Measurements from ENCODE around the gene SAMSN1.
"Not testable (repeated sequence)": the region's sequence is repeated elsewhere in the genome, so short reads cannot be mapped to it uniquely, and the experiment has no call there.

SAMSN1 gene

DNA sequence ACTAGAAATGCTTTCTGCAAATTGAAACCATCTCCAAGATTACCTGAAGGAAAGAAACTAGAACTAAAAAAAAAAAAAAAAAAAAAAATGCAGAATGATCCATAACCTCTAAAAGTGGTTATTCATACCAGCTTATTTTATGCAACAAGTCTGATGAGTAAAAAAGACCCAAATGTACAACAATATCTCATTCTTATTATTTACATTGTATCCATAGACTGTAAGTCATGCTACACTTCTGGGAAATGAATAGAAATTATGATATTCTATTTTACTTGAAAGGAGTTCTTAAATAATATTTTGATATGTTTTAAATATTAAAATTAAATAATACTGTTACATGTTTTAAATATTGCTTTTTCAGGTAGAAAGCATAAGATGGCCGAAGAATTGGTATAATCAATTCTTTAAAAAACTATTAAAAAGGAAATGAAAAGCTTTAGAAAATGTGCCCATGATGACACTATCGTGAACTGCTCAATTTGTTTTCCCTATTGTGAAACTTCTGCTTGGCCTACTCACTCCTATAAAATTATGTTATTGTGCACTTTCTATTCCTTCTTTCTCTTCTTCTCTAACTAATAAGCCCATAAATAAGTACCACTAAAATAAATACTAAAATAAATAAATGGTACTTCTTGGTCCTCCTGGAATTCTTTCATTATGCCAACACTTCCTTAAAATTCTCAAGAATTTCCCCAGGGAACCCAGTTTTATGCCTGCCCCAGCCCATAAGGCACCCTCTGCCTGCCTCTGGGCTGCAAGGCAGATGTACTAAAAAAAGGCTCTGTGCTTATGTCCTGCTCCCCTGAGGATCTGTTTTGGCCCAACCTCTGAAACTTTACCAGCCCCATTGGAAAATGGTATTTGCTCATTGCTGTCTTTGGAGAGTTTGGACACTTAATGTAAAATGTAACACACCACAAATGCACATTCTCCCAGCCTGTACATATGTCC lies 18.1 kb downstream of the SAMSN1 start:
- DNase-seq (ENCODE audit: low spot score) = no peak

DNA sequence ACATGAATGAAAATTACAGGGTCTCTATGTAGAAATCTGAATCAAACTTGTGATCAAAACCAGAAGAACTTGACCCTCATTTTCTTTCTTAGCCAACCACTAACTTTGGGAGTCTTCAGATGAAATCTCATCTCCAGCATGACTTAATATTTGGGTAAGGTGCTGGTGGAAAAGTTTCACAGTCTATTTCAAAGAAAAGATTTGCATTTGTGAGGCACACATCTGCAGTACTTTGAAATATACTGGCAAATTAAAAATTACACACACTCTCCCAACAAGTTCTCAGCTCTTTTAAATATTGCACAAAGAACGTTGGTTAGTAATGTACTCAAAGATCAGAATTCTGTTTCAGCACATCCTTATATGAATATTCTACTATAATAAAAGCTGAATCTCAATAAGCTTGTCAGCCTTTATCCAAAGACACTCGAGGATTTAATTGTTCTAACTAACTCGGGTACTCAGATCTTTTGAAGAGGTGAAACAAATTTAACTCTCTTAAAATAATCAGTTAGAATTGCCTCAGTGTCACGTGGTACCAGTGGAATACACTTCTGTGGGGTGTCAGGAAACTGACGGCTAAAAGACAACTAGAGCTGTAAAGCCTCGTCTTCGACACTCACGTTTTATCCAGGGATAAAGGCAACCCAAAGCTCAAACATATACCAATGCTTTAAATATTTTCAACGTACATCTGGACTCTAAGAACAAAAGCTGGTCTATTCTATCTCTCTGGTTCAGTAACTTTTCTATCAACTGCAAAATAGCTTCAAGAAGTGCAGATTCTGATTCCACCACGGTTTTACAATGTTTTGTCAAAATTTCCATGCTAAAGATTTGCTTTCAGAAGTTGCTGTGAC lies 19.0 kb downstream of the SAMSN1 start:
- DNase-seq (ENCODE audit: low spot score) = no peak

DNA sequence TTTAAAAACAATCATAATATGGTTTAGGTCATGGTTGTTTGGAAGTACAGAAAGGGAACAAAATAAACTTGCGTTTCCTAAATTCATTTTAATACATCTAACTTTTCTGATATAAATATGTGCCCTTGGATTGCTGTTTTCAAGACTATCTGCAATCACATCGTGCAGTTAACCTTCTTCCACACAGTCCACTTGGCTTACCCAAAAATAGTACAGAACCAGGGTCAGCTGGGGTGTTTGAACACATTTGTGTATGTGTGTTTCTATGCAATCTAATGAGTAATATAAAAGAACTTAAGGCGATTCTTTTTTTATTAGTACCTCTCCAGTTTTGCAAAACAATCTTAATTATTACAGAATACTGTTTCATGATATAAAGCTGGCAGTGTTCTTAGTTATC lies 19.9 kb downstream of the SAMSN1 start:
- no peak for DNase-seq (ENCODE audit: low spot score)

DNA sequence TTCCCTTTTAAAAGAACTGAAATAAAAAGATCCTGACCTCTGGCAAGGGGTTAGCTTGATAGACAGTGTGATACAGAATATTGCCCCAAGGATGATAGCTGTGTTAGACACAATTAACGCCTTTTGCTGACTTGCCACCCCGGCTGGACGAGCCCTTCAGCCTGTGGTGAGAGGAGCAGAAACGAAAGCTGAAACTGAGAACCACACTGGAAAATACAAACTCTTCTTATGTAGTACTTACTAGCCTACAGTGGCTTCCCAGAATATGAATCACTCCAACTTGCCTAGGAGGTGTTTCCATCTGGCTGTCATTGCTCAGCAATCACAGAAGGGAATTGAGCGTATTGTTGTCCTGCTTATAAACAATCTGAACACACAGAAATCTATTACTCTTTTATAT lies 22.9 kb downstream of the SAMSN1 start:
- no peak for DNase-seq (ENCODE audit: low spot score)

DNA sequence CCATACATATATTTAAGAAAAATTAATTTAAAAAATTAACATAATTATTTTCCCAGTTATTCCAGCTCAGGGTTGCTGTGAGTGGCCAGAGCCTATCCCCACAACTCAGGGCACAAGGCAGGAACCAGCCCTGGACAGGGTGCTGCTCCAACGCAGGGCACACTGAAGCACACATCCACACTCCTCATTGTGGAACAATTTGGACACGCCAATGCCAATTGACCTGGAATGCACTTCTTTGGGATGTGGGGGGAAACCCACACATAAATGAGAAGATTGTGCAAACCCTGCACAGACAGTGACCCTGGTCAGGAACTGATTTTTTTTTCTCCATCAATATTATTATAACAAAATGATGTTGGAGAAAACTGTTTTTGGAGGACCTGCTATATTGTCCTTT lies 23.4 kb downstream of the SAMSN1 start:
- no peak for DNase-seq (ENCODE audit: low spot score)

DNA sequence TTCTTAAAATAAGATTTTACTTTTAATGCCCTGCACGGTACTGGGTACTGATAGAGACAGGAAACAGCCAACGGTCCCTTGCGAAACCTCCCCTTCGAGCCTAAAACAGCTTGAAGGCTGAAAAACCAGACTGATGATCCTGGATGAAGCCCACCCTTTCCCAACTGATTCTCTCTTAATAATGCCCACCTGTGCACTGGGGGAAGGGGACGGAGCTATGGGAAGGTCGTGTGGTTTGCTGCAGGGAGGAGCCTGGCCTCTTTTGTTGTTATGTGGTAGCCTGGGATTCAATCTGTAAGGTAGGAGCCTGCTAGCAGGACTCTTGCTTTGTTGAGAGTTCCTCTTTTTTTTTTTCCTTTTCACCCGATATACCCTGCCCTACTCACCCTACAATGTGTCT lies 25.6 kb downstream of the SAMSN1 start:
- no peak for DNase-seq (ENCODE audit: low spot score)

DNA sequence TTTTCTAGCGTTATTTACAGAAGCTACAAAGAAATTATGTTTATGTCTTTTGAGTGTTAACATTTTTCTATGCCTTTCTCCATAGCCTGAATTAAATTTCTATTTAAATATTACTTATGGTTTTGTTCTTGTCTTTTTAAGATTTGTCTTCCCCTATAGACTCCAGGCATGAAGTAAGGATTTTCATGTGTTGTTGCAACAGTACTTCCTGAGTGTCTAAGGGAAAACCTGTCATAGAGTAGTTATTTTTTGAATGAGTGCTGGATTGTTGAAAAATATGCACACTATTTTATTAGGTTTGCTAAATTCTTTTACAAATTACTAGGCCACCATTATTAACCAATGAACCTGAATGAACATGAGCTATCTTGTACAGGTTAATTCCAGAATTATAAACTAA lies 27.1 kb downstream of the SAMSN1 start:
- no peak for DNase-seq (ENCODE audit: low spot score)

DNA sequence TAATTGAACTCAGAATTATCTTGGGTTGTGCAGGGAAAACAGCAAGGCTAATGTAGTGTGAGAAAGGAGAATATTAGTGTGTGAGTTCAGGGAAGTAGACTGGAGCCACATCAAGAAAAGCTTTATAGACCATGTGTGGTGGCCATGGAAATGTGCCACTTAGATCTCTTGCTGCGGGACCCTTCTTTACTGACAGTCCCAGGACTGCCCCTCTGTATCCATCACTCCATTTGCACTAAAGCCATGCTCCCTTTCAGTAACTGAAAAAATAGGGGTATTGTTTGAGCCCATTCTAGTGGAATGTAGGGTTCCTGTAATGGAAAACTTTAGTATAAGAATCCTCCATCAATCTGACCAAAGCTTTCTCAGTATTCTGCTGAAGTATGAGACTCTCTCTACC lies 32.3 kb downstream of the SAMSN1 start:
- DNase-seq (ENCODE audit: low spot score) = no peak

DNA sequence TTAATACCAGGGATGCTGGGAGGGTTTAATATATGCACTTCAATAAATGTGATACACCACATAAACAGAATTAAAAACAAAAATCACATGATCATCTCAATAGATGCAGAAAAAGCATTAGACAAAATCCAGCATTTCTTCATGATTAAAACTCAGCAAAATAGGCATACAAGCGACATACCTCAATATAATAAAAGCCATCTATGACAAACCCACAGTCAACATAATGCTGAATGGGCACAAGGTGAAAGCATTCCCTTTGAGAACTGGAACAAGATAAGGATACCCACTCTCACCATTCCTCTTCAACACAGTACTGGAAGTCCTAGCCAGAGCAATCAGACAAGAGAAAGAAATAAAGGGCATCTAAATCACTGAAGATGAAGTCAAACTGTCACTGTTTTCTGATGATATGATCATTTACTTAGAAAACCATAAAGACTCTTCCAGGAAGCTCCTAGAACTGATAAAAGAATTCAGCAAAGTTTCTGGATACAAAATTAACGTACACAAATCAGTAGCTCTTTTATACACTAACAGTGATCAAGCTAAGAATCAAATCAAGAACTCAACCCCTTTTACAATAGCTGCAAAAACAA lies 39.2 kb downstream of the SAMSN1 start:
- not testable (repeated sequence) for DNase-seq (ENCODE audit: low spot score)

DNA sequence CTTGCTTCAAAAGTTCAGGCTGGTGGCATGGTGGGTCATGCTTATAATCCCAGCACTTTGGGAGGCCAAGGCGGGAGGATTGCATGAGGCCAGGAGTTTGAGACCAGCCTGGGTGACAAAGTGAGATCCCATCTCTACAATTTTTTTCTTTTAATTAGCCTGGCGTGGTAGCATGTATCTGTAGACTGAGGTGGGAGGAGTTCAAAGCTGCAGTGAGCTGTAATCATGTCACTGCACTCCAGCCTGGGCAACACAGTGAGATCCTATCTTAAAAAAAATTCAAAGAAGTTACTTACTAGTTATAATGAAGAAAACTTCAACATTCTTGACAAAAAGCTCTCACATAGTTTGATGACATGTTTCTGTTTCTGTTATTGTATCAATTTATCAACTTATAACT lies 45.2 kb downstream of the SAMSN1 start:
- no peak for DNase-seq (ENCODE audit: low spot score)

DNA sequence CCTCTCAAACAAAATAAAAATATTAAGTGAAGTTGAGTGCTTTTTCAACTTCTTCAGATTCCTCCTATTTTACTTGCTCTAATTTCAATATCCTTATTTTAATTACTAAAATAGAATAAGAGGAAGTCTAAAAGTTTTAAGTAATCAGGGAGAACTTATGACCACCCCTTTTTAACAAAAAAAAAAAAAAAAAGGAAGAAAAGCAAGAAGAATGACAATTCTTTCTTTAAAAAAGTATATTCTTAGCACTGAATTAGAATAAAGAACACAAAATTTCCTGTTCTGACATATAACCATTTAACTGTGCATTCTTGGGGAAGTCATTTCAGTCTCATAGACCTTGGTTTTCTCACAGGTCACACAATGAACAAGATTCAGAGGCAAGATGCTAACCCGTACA lies 46.8 kb downstream of the SAMSN1 start:
- DNase-seq (ENCODE audit: low spot score) = no peak

DNA sequence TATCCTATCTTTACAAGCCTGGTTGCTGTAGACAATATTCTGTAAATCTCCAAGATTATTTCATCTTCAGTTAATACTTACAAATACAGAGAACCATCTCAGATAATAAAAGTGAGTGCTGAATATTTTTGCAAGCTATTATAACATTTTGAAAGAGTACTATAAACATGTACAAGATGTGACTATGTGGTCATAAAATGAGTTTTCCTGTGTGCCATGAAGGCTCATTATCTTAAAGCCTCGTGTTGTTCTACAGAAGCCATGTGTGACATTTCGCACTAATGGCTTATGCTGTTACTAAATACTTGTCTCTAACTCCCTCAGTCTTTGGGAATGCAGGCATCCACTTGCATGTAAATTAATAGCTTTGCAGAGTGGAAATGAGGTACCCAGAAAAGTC lies 48.3 kb downstream of the SAMSN1 start:
- DNase-seq (ENCODE audit: low spot score) = no peak

DNA sequence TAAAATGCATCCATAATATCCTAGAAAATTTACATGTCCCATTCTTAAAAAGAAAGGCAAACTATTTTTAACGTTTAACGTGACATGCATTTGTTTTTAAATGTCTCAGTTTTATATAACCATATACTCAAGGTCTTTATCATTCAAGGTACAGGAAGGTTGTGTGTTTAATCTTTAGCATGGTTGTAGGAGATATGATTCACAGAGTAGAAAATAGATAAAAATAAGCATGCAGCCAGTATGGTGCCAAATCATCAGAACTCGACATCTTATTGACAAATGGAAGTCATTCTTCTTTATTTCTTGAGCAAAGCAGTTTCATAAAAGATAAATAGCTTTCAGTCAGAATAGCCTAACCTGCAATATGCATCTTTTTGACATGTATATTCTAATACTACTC lies 51.0 kb downstream of the SAMSN1 start:
- no peak for DNase-seq (ENCODE audit: low spot score)

DNA sequence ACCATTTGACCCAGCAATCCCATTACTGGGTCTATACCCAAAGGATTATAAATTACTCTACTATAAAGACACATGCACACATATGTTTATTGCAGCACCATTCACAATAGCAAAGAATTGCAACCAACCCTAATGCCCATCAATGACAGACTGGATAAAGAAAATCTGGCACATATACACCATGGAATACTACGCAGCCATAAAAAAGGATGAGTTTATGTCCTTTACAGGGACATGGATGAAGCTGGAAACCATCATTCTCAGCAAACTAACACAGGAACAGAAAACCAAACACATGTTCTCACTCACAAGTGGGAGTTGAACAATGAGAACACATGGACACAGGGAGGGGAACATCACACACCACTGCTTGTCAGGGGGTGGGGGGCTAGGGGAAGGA lies 51.9 kb downstream of the SAMSN1 start:
- not testable (repeated sequence) for DNase-seq (ENCODE audit: low spot score)

DNA sequence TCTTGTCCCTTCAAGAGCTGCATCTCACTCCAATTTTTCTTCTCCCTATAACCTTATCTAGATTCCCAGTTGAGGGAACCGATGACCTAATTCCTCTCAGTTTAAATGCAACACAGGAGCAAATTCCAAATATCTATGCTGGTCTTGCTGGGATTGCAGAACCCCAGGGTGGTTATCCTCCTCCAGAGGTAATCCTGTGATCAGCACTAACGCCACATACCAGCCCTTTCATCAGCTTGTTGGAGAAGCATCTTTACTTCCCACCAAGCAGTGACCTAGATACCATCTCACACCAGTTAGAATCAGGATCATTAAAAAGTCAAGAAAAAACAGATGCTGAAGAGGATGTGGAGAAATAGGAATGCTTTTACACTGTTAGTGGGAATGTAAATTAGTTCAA lies 52.4 kb downstream of the SAMSN1 start:
- no peak for DNase-seq (ENCODE audit: low spot score)

DNA sequence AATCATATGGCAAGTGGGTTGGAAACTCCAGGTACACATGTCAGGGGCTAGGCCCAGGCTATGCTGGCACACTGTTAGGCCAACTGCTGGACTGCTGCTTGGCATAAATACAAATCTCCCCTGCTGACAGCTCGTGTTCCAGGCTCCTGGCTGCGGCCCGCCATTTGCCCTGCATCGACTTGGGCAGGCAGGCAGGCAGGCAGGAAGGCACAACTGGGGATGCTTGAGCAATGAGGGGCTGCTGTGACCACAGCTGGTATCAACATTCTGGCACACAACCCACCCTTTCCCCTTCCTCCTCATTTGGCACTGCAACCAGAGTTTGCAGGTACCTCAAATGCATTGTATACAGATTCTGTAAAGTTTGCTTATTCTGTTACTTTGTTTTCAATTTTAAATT lies 53.2 kb downstream of the SAMSN1 start:
- DNase-seq (ENCODE audit: low spot score) = no peak

DNA sequence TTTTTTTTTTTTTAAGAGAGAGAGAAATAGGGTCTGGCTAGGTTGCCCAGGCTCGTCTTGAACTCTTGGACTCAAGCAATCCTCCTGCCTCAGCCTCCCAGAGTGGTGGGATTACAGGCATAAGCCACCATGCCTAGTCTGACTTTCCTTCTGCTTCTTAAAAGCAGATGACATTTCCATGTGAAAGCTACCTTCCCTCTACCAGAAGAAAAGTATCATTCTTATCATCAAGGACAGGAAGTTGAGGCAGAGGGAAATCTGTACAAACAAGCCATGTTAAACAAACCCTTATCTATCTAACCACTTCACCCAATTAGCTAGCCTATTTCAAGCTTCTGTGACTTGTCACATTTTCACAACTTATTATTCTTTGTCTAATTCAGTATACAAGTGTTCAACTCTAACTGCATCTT lies 54.8 kb downstream of the SAMSN1 start:
- no peak for DNase-seq (ENCODE audit: low spot score)

DNA sequence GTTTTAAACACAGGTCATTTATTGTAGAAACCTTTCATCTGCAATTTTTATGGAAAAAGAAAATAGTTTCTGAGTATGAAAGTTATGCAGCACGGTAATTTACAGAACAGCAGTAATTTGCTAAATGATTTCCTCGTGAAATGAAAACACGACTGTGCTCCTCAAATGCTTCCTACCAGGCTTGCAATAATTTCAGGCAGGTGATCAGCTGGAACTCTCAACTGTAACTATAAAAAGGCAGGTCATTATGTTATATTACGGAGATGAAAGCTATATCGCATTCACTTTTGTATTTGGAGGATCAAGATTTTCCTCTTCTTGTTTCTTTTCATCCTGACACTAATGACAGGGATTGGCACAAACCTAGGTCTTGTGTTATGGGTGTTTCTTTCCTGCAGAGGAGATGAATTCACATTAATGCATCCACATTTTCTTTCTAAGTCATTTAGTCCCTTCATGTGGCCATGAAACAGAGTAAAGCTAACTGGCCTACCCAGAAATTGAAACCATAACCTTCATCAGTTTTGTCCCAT lies 57.4 kb downstream of the SAMSN1 start:
- DNase-seq (ENCODE audit: low spot score) = no peak

DNA sequence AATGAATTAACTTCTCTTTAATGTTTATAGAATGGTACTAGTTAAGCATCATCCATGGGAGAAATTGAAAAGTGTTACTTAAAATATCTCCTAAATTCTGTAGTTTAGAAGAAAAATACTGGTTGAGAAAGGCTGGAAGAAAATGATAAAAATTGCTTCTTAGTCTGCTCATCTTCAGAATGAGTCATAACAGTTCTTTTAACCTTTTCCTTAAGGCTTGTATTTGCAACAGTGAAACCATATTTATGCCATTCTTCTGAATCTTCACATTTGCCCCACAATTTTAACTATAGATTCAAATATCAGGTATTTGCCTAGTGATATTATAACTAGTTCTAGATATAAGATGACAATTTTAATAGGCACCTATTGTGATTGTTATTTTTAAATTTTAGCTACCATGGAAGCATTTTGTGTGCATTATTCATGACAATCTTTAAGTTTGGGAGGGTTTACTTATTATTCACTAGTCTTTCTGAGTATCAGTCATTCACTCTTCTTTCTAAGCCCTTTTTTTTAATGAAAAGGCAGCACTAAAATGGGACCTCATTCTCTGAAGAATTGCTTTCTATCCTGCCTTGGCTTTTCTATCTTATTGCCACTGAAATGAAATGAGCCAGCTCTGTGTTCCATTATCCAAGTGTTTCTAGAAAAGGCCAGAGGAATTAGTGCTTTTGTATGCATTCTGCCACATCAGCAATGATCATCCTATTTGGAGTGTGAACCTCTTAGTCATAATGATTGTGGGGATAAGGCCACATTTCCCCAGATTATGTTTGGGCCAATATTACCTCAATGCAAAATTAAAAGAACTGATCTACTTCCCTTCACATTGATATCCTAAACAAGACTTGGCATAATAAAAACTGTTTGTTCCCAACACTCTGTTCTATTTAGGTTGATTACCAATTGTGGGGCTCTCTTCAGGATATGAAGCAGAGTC lies 58.4 kb downstream of the SAMSN1 start:
- no peak for DNase-seq (ENCODE audit: low spot score)

DNA sequence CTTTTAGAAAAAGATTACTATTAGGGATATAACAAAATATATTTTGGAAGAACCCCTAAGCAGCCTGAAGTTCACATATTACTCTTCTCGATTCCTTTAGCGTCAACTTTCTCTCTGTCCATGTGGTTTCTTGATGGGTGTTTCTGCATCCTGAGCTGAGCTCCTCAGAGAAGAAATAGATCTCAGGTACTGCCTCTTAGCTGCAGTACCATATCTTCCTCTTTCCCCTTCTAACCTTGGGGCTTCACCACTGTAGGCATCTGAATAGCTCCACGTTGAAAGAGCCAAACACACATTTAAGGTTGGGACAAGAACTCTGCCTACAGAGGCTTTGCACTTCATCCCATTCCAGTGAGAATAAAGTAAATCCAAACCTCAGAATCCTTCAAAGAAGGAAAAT lies 59.2 kb downstream of the SAMSN1 start:
- no peak for DNase-seq (ENCODE audit: low spot score)

Data from RKO (cell line).